Stimulated activated naive CD4-positive, alpha-beta T cell treated with Interleukin-2 at 50 U/mL for 16 hours (primary cell): ENCODE measurements around the gene RAB11FIP4.

Source experiments
- DNase-seq: peaks from one replicate; lab custom pipeline; 2025; lab: John Stamatoyannopoulos, UW

RAB11FIP4 gene

GRCh38 chr17:31570231-31570630 is 178.8 kb downstream of the RAB11FIP4 start:
- DNase-seq, result no peak

- DNase-seq, result no peak
These were observed 179.7 kb downstream of the RAB11FIP4 start for GRCh38 chr17:31570951-31571892.

GRCh38 chr17:31572341-31572740 is 180.9 kb downstream of the RAB11FIP4 start:
- no peak for DNase-seq

GRCh38 chr17:31573047-31573446 is 181.6 kb downstream of the RAB11FIP4 start:
- no peak for DNase-seq

GRCh38 chr17:31573861-31574260 is 182.4 kb downstream of the RAB11FIP4 start:
- DNase-seq, result no peak

GRCh38 chr17:31574458-31574857 is 183.0 kb downstream of the RAB11FIP4 start:
- no peak for DNase-seq

- no peak for DNase-seq
These were observed 183.6 kb downstream of the RAB11FIP4 start for GRCh38 chr17:31575043-31575442.

- no peak for DNase-seq
These were observed 187.8 kb downstream of the RAB11FIP4 start for GRCh38 chr17:31579265-31579664.

GRCh38 chr17:31580316-31580705 is 188.8 kb downstream of the RAB11FIP4 start:
- no peak for DNase-seq

GRCh38 chr17:31580706-31581490 is 189.4 kb downstream of the RAB11FIP4 start:
- DNase-seq, result no peak

GRCh38 chr17:31581491-31581890 is 190.0 kb downstream of the RAB11FIP4 start:
- DNase-seq, result no peak

- DNase-seq, result no peak
These were observed 190.9 kb downstream of the RAB11FIP4 start for GRCh38 chr17:31582151-31582907.

GRCh38 chr17:31583772-31584356 is 192.4 kb downstream of the RAB11FIP4 start:
- DNase-seq, result no peak

- no peak for DNase-seq
These were observed 193.2 kb downstream of the RAB11FIP4 start for GRCh38 chr17:31584438-31585279.

- DNase-seq, result no peak
These were observed 193.8 kb downstream of the RAB11FIP4 start for GRCh38 chr17:31585280-31585630.

GRCh38 chr17:31586946-31587345 is 195.5 kb downstream of the RAB11FIP4 start:
- DNase-seq, result no peak

- no peak for DNase-seq
These were observed 196.0 kb downstream of the RAB11FIP4 start for GRCh38 chr17:31587462-31587861.
